GM23248 (cell line): ENCODE data around the gene KDM4B.

Experiments
- EZH2 ChIP-seq: fragments of 200-600 bp; sonication (generic); IDR thresholded peaks from 2 replicates; pipeline ENCODE4 v1.6.1; 2018; ENCODE audit warnings: antibody characterized with exemption, mild to moderate bottlenecking; ENCODE audit not compliant: insufficient read depth, poor library complexity, severe bottlenecking
- EZH2phosphoT487 ChIP-seq: fragments of 200-600 bp; sonication (generic); IDR thresholded peaks from 2 replicates; pipeline ENCODE4 v1.6.1; 2018; ENCODE audit warnings: antibody characterized with exemption, moderate library complexity, mild to moderate bottlenecking, low read depth; ENCODE audit not compliant: insufficient read depth

DNA sequence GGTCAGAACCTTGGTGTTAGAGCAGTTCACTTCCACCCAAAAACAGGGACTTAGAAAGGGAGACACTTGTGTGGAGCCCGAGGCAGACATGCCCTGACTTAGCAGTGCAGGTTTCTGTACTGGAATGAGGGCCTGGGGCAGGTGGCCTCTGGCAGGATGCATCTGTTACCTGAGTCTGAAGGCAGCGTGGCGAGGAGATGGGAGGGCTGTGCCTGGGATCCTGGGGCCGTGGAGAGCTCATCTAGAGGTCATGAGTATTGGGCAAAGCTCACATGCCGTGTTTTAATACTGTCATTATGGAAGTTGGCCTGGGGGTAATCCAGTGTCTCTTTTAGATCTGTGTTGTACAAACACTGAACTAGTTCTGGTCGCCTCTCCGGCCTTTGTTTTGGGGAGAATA lies 21.4 kb downstream of the KDM4B start:
- TF ChIP-seq EZH2phosphoT487 (no peak), EZH2 (no peak)
